GM10847 (cell line): Measurements from ENCODE around the gene FTSJ3.

ENCODE experiments used
- POLR2A ChIP-seq: IDR thresholded peaks from 2 replicates; pipeline ENCODE4 v1.6.1; 2011; ENCODE audit not compliant: insufficient read length; ENCODE audit errors: extremely low read depth

The FTSJ3 gene

GRCh38 chr17:63842173-63842539, 14.7 kb upstream of the FTSJ3 start:
- TF ChIP-seq POLR2A = no peak

DNA sequence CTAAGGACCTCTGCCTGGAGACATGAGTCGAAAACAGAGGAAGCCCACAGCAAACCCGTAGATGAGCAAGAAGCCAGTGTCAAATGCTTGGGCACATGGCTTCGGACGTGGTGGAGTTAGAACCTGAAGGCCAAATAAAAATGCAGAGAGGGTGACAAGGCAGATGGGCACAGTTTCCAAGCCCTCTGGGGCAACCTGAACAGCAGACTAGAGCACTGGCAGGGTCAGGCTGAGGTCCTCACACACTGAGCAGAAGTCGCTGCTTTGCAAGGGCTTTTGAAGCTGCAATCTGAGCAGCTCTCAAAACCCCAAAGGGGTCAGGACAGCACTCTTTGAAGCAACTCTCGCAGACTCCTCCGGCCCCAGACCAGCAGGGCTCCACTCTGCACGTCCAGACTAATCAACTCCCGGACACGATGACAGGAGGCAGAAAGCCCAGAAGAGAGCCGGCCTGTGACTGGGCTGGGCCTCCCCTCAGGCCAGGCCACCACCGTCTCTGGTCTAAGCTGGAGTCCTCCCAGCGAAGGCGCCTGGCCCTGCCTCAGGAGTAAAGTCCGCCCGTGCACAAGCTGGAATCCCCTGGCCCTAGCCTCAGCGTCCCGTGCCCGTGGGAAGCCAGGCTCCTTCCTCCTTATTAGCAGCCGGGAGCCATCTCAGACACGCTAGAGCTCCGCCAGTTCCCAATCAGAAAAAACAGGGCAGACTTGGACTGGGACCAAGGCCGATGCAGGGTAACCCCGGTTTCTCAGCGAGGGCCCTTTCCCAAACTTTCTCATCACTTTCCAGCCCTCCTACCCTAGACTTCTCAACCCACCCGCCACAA, 14.1 kb upstream of the FTSJ3 start:
- no peak for TF ChIP-seq POLR2A

GRCh38 chr17:63840591-63841349, 13.3 kb upstream of the FTSJ3 start:
- TF ChIP-seq POLR2A = no peak

GRCh38 chr17:63838631-63839171, 11.2 kb upstream of the FTSJ3 start:
- no peak for TF ChIP-seq POLR2A

DNA sequence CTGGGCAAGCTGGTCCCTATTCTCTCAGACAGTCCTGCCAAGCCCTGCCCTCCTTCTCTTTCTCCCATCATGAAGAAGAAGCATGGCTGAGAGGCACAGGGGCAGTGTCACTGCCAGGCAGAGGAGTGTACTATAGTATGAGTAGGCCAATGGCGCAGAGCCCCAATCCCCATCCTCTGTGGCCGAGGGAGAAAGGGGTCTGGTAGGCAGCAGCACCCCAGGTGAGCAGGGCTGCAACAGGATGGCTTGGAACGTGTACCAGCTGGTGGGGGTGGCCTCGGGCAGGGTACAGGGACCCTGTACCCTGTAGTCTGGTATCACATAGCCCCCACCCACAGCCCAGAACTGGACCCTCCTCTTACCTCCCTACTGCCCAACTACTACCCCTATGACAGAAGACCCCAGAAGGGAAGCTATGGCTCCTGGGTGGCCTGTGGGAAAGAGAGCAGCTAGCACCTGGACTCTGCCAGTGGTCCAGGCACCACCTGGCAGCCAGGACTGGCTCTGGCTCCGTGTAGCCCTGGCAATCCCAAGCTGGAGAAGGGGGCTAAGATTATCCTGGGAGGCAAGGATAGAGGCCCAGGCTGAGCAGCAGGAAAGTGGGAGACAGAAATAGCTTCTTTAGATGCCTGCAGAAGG, 10.6 kb upstream of the FTSJ3 start:
- TF ChIP-seq POLR2A = no peak

- TF ChIP-seq POLR2A = no peak
Measured at GRCh38 chr17:63837480-63837879, 10.0 kb upstream of the FTSJ3 start.

DNA sequence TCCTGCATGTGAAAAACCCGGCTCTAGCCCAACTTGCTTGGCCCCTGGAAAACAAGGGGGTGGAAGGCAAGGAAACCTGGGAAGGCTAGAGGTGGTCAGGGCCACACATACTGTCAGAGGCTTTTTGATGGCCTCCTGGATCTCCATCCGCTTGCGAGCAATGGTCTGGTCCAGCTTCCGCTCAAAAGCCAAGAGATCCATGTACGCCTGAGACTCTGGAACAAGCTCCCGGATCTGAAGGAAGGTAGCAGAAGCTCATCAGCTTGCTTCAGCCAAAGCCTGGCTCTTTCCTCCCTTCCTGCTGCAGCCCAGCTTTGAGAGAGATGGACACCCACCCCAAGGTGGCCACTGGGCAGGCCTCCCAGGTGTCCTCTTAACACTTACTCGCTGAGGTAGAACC, 9.3 kb upstream of the FTSJ3 start:
- TF ChIP-seq POLR2A = no peak

- no peak for TF ChIP-seq POLR2A
Measured at GRCh38 chr17:63835167-63835720, 7.8 kb upstream of the FTSJ3 start.

DNA sequence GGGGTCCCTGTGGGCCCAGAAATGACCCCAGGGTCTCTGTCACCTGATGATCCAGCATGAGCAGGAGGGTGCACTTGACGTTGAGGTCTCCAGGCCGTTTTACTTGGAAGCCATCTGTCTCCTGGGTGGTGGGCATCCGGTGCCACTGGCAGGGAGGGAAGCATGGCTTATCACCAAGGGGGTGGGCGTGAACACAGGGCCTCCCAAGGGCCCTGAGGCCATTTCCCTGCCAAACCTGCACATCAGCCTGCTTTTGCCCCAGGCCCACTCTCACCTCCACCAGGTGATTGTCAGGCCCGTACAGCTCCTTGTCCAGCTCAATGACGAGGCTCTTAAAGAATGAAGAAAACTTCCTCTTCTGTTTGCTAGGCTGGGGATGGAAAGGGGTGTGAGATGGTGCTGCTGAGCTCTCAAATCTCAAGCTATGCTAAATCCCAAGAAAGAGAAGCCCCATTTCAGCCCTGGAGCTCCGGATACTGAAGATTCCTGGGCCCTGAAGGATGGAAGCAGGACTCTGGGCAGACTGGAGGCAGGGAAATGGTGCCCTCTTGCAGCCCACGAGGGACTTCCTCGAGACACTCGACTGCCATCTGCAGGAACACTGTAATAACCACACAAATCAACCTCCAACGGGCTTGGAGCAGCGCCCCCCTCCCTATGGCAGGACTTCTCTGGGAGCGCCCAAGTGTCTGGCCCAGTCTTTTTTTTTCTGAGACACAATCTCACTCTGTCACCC, 7.1 kb upstream of the FTSJ3 start:
- TF ChIP-seq POLR2A = no peak

DNA sequence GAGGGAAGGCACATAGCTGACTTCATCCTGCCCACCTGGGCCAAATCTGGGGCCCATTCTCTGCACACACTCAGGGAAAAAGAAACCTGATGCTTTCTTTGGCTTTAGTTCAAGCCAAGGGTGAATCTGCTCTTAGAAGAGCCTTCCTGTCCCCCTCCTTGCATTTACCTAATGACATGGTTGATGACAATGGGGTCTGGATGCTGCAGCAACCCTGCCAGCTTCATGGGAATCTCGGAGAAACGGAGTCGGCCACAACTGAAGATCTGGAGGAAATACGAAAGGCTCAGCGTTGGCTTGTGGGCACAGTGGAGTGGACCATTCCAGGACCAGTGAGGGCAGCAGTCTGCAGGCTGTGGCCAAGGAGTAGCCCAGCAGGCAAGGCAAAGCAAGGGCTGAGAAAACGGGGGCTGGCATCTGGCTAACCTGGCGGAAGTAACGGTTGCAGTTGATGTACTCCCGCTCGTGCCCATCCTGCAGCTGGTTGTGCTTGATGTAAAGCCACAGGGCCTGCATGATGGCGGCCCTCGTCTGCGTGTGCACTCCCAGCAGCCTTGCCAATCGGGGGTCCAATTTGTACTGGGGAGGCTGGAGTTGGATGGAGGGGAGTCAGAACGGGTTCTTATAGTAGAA, 6.4 kb upstream of the FTSJ3 start:
- TF ChIP-seq POLR2A = no peak

DNA sequence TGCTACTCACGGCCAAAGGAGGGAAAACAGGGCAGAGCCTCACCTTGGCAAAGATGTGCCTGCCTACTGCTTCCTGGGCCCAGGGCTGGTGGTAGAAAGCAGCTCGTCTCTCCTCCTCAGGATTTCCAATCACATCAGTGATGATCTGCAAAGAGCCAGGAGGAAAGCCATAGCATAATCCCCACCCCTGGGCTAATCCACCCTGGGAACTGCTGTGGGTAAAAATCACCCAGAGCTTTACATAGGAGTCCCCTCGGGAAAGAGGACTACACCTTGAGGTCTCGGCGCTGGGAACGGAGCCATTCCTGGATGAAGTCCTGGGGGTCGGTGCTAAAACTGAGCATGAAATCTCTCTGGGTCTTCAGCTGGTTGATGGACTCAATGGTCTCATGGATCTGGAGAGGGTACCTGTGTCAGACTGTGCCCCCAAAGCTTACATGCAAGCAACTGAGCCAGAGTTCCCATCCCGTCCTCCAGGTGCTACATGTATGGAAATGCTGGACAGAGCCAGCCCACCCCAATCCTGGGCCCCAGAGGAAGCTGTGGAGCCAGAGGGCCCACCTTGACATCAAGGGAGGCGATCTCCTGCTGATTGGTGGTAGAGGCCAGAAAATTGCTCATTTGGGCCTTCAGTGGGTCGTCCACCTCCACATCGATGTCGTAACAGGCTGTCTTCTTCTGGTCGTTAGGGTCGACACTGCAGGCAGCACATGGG, 5.7 kb upstream of the FTSJ3 start:
- no peak for TF ChIP-seq POLR2A

- no peak for TF ChIP-seq POLR2A
Measured at GRCh38 chr17:63832455-63832854, 5.0 kb upstream of the FTSJ3 start.

GRCh38 chr17:63832014-63832413, 4.6 kb upstream of the FTSJ3 start:
- no peak for TF ChIP-seq POLR2A

GRCh38 chr17:63831505-63831904, 4.0 kb upstream of the FTSJ3 start:
- no peak for TF ChIP-seq POLR2A
